Smooth muscle cell (in vitro differentiated cells): Measurements from ENCODE around the gene NREP. TPM values are rescaled to one million over a fixed set of nuclear protein-coding genes. Genes with fewer than 3 reads are reported as not detected.

Experiments
- DNase-seq: peaks from one replicate; lab custom pipeline; 2025; ENCODE audit not compliant: unreplicated experiment; lab: John Stamatoyannopoulos, UW
- H2AFZ ChIP-seq: fragments of 200-600 bp; sonication (generic); 2 replicates; pipeline ENCODE4 v1.6.0; 2016; ENCODE audit warnings: antibody characterized with exemption, low read depth, mild to moderate bottlenecking
- H3F3A ChIP-seq: fragments of 200-600 bp; sonication (generic); 2 replicates; pipeline ENCODE4 v1.6.0; 2017; ENCODE audit warnings: antibody characterized with exemption, low read depth
- H3K27ac ChIP-seq: fragments of 200-600 bp; sonication (generic); 2 replicates; pipeline ENCODE4 v1.5.1; 2016; ENCODE audit warnings: low read depth, mild to moderate bottlenecking
- H3K27me3 ChIP-seq: fragments of 200-600 bp; sonication (generic); 2 replicates; pipeline ENCODE4 v1.6.1; 2016; ENCODE audit warnings: low read depth, mild to moderate bottlenecking
- H3K36me3 ChIP-seq: fragments of 200-600 bp; sonication (generic); 2 replicates; pipeline ENCODE4 v1.5.1; 2016; ENCODE audit warnings: low read depth
- H3K4me1 ChIP-seq: fragments of 200-600 bp; sonication (generic); 2 replicates; pipeline ENCODE4 v1.5.1; 2016; ENCODE audit warnings: low read depth
- H3K4me2 ChIP-seq: fragments of 200-600 bp; sonication (generic); 2 replicates; pipeline ENCODE4 v1.6.0; 2016; ENCODE audit warnings: mild to moderate bottlenecking
- H3K4me3 ChIP-seq: fragments of 200-600 bp; sonication (generic); 2 replicates; pipeline ENCODE4 v1.5.1; 2016; ENCODE audit warnings: mild to moderate bottlenecking
- H3K79me2 ChIP-seq: fragments of 200-600 bp; sonication (generic); 2 replicates; pipeline ENCODE4 v1.6.0; 2016; ENCODE audit warnings: low read depth, mild to moderate bottlenecking
- H3K9ac ChIP-seq: fragments of 200-600 bp; sonication (generic); 2 replicates; pipeline ENCODE4 v1.6.0; 2016; ENCODE audit warnings: low read depth
- H3K9me3 ChIP-seq: fragments of 200-600 bp; sonication (generic); replicated peaks from 2 replicates; pipeline ENCODE4 v1.5.1; 2016; ENCODE audit warnings: low read depth
- H4K20me1 ChIP-seq: fragments of 200-600 bp; sonication (generic); 2 replicates; pipeline ENCODE4 v1.6.0; 2016; ENCODE audit warnings: low read depth
- WGBS: methylation state at CpG from one replicate; pipeline ENCODE4 v1.1.7; 2016; ENCODE audit warnings: low lambda C conversion rate; 5-methylcytosine and 5-hydroxymethylcytosine counted together
- polyA plus RNA-seq: library from polyadenylated mRNA; unstranded; fragments of >200 nt; fragmentation: Nextera tagmentation; extraction: Ambion mirVana; gene quantifications from 2 replicates; pipeline ENCODE4 v1.2.1, GENCODE V29; 2016
- total RNA-seq: library from RNA; depleted of rRNA; stranded (reverse); fragments of >200 nt; gene quantifications from 2 replicates; pipeline ENCODE4 v1.2.3, GENCODE V29; 2014
- TF ChIP-seq, protein P1 (sequence below): fragments of 200-600 bp; sonication (generic); IDR thresholded peaks from 2 replicates; pipeline ENCODE4 v1.5.1; 2017; ENCODE audit warnings: borderline replicate concordance, mild to moderate bottlenecking, antibody characterized with exemption; ENCODE audit not compliant: insufficient read depth, poor library complexity, severe bottlenecking

Gene NREP
- total and polyA plus RNA-seq, 2 experiments from 2014 or later: 191 to 270 TPM

DNA sequence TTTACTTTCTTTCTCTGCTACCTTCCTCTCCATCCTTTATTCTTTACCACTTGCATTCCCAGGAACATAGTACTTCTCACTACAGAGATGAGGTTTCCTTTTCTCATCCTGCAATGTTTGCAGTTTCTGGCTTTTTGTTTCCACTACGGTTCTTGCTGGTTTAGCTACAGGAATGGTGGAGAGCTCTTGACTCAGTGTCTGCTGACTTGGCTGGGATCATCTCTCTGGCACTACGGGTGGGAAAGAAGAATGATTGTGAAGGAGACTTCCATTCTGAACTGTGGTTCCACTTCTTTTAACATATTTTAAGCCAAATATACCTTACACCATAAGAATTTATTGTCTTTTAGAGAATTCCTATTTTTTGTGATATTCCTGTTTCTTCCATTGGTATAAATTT is 65.1 kb downstream of the NREP start:
- DNase-seq: no peak
- Histone ChIP-seq H4K20me1 (no peaks in the 10 kb centered on the region), H3K4me2 (no peak overlapping the region)

DNA sequence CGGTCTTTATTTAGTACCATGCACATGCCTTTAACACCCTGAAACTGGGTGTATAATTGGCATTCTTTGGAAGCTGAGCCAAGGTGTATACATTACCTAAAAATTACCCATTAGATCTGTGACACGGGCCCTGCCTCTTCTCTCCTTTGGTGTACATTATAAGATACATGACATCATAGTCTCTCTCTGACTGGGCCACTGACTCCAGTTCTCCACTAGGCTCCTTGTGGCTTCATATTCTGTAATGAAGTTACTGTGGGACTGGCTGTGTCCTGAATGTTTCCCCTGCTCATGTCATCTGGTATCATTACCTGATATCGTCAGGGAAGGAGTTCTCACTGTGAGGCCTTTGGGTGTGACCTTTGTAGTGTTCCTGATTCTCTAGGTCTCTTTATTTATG is 65.5 kb downstream of the NREP start:
- Histone ChIP-seq H3K4me1 (no peaks in the 10 kb centered on the region), H3K9ac (no peak overlapping the region), H2AFZ (no peak overlapping the region), H3K36me3 (no peaks in the 10 kb centered on the region), H3K4me2 (no peak overlapping the region), H4K20me1 (no peaks in the 10 kb centered on the region), H3K4me3 (no peak overlapping the region), H3K27ac (no peak overlapping the region), H3K79me2 (no peaks in the 10 kb centered on the region), H3K9me3 (no peaks in the 10 kb centered on the region), H3K27me3 (no peaks in the 10 kb centered on the region), H3F3A (no peaks in the 10 kb centered on the region)
- DNase-seq: no peak
- 93% methylated on average over 3 of the region's 3 CpGs for WGBS
- TF ChIP-seq, protein P1, sequence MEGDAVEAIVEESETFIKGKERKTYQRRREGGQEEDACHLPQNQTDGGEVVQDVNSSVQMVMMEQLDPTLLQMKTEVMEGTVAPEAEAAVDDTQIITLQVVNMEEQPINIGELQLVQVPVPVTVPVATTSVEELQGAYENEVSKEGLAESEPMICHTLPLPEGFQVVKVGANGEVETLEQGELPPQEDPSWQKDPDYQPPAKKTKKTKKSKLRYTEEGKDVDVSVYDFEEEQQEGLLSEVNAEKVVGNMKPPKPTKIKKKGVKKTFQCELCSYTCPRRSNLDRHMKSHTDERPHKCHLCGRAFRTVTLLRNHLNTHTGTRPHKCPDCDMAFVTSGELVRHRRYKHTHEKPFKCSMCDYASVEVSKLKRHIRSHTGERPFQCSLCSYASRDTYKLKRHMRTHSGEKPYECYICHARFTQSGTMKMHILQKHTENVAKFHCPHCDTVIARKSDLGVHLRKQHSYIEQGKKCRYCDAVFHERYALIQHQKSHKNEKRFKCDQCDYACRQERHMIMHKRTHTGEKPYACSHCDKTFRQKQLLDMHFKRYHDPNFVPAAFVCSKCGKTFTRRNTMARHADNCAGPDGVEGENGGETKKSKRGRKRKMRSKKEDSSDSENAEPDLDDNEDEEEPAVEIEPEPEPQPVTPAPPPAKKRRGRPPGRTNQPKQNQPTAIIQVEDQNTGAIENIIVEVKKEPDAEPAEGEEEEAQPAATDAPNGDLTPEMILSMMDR: no peak

More for the DNA sequence above, 65.1 kb downstream of the NREP start:
- TF ChIP-seq, protein P1: no peak
- no peak overlapping the region for H2AFZ ChIP-seq
- no peaks in the 10 kb centered on the region for H3F3A ChIP-seq
- H3K4me3 ChIP-seq: no peak overlapping the region
- no peaks in the 10 kb centered on the region for H3K27me3 ChIP-seq
- H3K9ac ChIP-seq: no peak overlapping the region
- 77% methylated on average over 2 of the region's 2 CpGs for WGBS
- H3K79me2 ChIP-seq: no peaks in the 10 kb centered on the region
- H3K9me3 ChIP-seq: no peaks in the 10 kb centered on the region
- no peaks in the 10 kb centered on the region for H3K4me1 ChIP-seq
- H3K36me3 ChIP-seq: no peaks in the 10 kb centered on the region
- H3K27ac ChIP-seq: no peak overlapping the region

DNA sequence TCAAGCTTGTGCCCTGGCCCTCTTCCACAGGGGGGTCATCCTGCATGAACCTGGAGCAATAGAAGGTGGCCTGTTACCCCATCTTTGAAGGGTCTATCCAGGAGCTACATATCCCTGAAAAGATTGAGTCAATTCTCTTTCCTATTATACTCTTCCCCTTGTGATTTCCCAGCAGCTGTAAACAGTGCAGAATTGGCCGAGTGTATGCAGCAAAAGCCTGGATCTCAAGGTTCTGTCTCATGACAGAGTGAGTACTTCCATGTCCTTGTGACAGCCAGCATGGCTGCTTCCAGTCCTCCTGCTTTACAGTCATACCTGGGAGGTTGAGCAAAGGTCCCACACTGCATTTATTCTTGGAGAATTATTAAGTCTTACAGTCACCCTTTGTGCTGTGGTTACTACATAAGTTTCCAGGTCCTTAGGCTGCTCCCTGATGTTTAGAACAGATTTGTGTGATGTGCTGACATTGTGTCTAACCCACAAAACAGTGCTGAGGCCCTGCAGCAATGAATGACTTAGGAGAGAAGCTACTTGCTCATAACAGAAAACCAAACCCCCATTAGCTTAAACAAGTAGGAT is 67.5 kb downstream of the NREP start:
- H2AFZ ChIP-seq: no peak overlapping the region
- no peaks in the 10 kb centered on the region for H3K36me3 ChIP-seq
- H4K20me1 ChIP-seq: no peaks in the 10 kb centered on the region
- no peaks in the 10 kb centered on the region for H3K79me2 ChIP-seq
- TF ChIP-seq, protein P1: no peak
- H3K9me3 ChIP-seq: no peaks in the 10 kb centered on the region
- H3K4me1 ChIP-seq: no peaks in the 10 kb centered on the region
- WGBS: 79% methylated on average over 1 of the region's 1 CpG
- no peaks in the 10 kb centered on the region for H3F3A ChIP-seq
- H3K4me2 ChIP-seq: no peak overlapping the region
- no peak overlapping the region for H3K4me3 ChIP-seq
- H3K27me3 ChIP-seq: no peaks in the 10 kb centered on the region
- no peak overlapping the region for H3K9ac ChIP-seq
- H3K27ac ChIP-seq: no peak overlapping the region
- DNase-seq: no peak

DNA sequence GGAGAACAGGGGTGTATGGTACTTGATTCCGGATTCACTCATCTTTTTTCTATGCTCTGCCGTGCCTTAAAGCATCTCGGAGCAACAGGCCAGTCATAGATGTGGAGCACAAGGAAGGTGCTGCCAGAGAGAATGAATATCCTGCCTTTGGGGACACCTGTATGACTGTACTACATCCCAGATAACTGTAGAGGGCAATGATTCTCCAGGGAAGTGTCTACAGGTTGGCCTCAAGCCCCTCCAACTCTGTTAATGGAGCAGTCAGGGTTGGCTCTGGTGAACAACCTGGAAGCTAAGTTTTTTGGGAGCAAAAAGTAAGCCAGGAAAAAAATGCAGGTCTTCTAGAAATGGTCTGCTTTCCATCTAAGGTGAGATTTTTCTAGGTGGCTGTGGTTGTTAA is 71.0 kb downstream of the NREP start:
- Histone ChIP-seq H2AFZ (no peak overlapping the region), H3K79me2 (no peaks in the 10 kb centered on the region), H3K9me3 (no peaks in the 10 kb centered on the region), H3F3A (peaks cover 7% of the 10 kb centered on the region), H3K36me3 (no peaks in the 10 kb centered on the region), H3K4me3 (no peak overlapping the region), H3K4me1 (no peaks in the 10 kb centered on the region), H4K20me1 (no peaks in the 10 kb centered on the region), H3K4me2 (no peak overlapping the region), H3K27ac (no peak overlapping the region), H3K27me3 (no peaks in the 10 kb centered on the region), H3K9ac (no peak overlapping the region)
- DNase-seq: no peak
- TF ChIP-seq, protein P1: no peak
- 88% methylated on average over 3 of the region's 3 CpGs for WGBS
